Osteoblast (primary cell): ENCODE results near the gene FAM20C. TPM values are rescaled to one million over a fixed set of nuclear protein-coding genes. Genes with fewer than 3 reads are reported as not detected.

ENCODE experiments used
- DNase-seq: peaks from one replicate; pipeline ENCODE4 v3.0.0; 2011; ENCODE audit warnings: low spot score, mixed read lengths; ENCODE audit not compliant: insufficient read length; ENCODE audit errors: missing footprints
- H2AFZ ChIP-seq: 2 replicates; pipeline ENCODE4 v1.6.0; 2011; ENCODE audit warnings: mild to moderate bottlenecking, low read length
- H3K27ac ChIP-seq: 2 replicates; pipeline ENCODE4 v1.5.1; 2011; ENCODE audit warnings: mild to moderate bottlenecking, low read depth, low read length, moderate library complexity
- H3K27me3 ChIP-seq: 2 replicates; pipeline ENCODE4 v1.6.0; 2012; ENCODE audit warnings: mild to moderate bottlenecking, control low read depth, inconsistent platforms, low read length, moderate library complexity; ENCODE audit not compliant: insufficient read depth
- H3K36me3 ChIP-seq: 2 replicates; pipeline ENCODE4 v1.5.1; 2011; ENCODE audit warnings: mild to moderate bottlenecking, low read length, control low read depth, moderate library complexity; ENCODE audit not compliant: insufficient read depth
- H3K4me1 ChIP-seq: 2 replicates; pipeline ENCODE4 v1.5.1; 2011; ENCODE audit warnings: mild to moderate bottlenecking, low read length, control low read depth, moderate library complexity; ENCODE audit not compliant: insufficient read depth
- H3K4me2 ChIP-seq: 2 replicates; pipeline ENCODE4 v1.6.0; 2011; ENCODE audit warnings: mild to moderate bottlenecking, low read length; ENCODE audit not compliant: insufficient read depth
- H3K4me3 ChIP-seq: fragments of 200-600 bp; sonication (generic); 3 replicates; pipeline ENCODE4 v1.5.1; 2012; ENCODE audit warnings: mild to moderate bottlenecking, low read length, inconsistent platforms; ENCODE audit not compliant: insufficient read depth
- H3K79me2 ChIP-seq: 2 replicates; pipeline ENCODE4 v1.6.0; 2012; ENCODE audit warnings: mild to moderate bottlenecking, low read length, control low read depth, inconsistent platforms; ENCODE audit not compliant: insufficient read depth
- H3K9me3 ChIP-seq: 2 replicates; pipeline ENCODE4 v1.5.1; 2011; ENCODE audit warnings: low read depth, low read length, control low read depth
- H4K20me1 ChIP-seq: 2 replicates; pipeline ENCODE4 v1.6.0; 2012; ENCODE audit warnings: mild to moderate bottlenecking, low read length, control low read depth; ENCODE audit not compliant: insufficient read depth
- CTCF ChIP-seq: IDR thresholded peaks from 2 replicates; pipeline ENCODE4 v1.5.1; 2011; ENCODE audit warnings: mild to moderate bottlenecking, low read depth, low read length, moderate library complexity; ENCODE audit errors: extremely low read depth
- total RNA-seq: library from RNA; depleted of rRNA; stranded (reverse); fragments of >200 nt; gene quantifications from 2 replicates; pipeline ENCODE4 v1.2.3, GENCODE V29; 2012

The FAM20C gene
- total RNA-seq, 1 donor, result 46.0 TPM

- DNase-seq, result no peak
- Histone ChIP-seq H3K27ac (no peak overlapping the region), H3K4me2 (no peak overlapping the region), H3K79me2 (no peaks in the 10 kb centered on the region), H3K4me1 (no peaks in the 10 kb centered on the region), H4K20me1 (peaks cover 29% of the 10 kb centered on the region), H3K27me3 (no peaks in the 10 kb centered on the region), H2AFZ (no peak overlapping the region), H3K4me3 (no peak overlapping the region), H3K9me3 (no peaks in the 10 kb centered on the region), H3K36me3 (peaks cover 95% of the 10 kb centered on the region)
- no peak for TF ChIP-seq CTCF
These were observed 58.6 kb downstream of the FAM20C start for GRCh38 chr7:251005-251404.

GRCh38 chr7:251446-252175 is 59.2 kb downstream of the FAM20C start:
- DNase-seq, result no peak

GRCh38 chr7:252216-252965 is 60.0 kb downstream of the FAM20C start:
- H3K4me2 ChIP-seq, result no peak overlapping the region
- H2AFZ ChIP-seq, result no peak overlapping the region
- no peaks in the 10 kb centered on the region for H3K9me3 ChIP-seq
- H3K36me3 ChIP-seq, result peaks cover 95% of the 10 kb centered on the region
- no peak overlapping the region for H3K27ac ChIP-seq
- H4K20me1 ChIP-seq, result peaks cover 27% of the 10 kb centered on the region
- no peak overlapping the region for H3K4me3 ChIP-seq
- H3K79me2 ChIP-seq, result no peaks in the 10 kb centered on the region
- no peak for TF ChIP-seq CTCF
- no peaks in the 10 kb centered on the region for H3K4me1 ChIP-seq
- H3K27me3 ChIP-seq, result no peaks in the 10 kb centered on the region
- DNase-seq, result no peak

More at GRCh38 chr7:251446-252175, 59.2 kb downstream of the FAM20C start:
- no peaks in the 10 kb centered on the region for H3K79me2 ChIP-seq
- H3K9me3 ChIP-seq, result no peaks in the 10 kb centered on the region
- no peak overlapping the region for H3K27ac ChIP-seq
- H4K20me1 ChIP-seq, result peaks cover 29% of the 10 kb centered on the region
- no peak overlapping the region for H3K4me2 ChIP-seq
- no peaks in the 10 kb centered on the region for H3K27me3 ChIP-seq
- peaks cover 95% of the 10 kb centered on the region for H3K36me3 ChIP-seq
- H3K4me3 ChIP-seq, result no peak overlapping the region
- TF ChIP-seq CTCF, result no peak
- H2AFZ ChIP-seq, result no peak overlapping the region
- H3K4me1 ChIP-seq, result no peaks in the 10 kb centered on the region

- DNase-seq, result peak; percentile 84
- Histone ChIP-seq H3K4me3 (no peak overlapping the region), H3K9me3 (no peaks in the 10 kb centered on the region), H3K79me2 (no peaks in the 10 kb centered on the region), H3K27me3 (no peaks in the 10 kb centered on the region), H3K4me2 (no peak overlapping the region), H4K20me1 (peaks cover 27% of the 10 kb centered on the region), H3K27ac (no peak overlapping the region), H3K36me3 (peaks cover 93% of the 10 kb centered on the region), H3K4me1 (no peaks in the 10 kb centered on the region), H2AFZ (no peak overlapping the region)
- no peak for TF ChIP-seq CTCF
These were observed 60.6 kb downstream of the FAM20C start for GRCh38 chr7:252981-253380.
